Breast epithelium (tissue), 4 donors: ENCODE measurements around the gene ANKS3. TPM values are rescaled to one million over a fixed set of nuclear protein-coding genes. Genes with fewer than 3 reads are reported as not detected.

ENCODE experiments used
- DNase-seq, 2 donors: peaks; one replicate each; pipeline ENCODE4 v3.0.0-alpha.2; 2019; ENCODE audit warnings: low spot score in 2 of 2
- H3K27ac ChIP-seq, 2 donors: fragments of 200-600 bp; sonication (generic) in 1 of 2; one replicate each; pipeline ENCODE4 v1.5.1; 2016 to 2019; ENCODE audit warnings: mild to moderate bottlenecking in 1 of 2
- H3K27me3 ChIP-seq, 2 donors: fragments of 200-600 bp; sonication (generic) in 1 of 2; one replicate each; pipeline versions ENCODE4 v1.5.1 to v1.6.0; 2017 to 2019; ENCODE audit warnings: control low read depth in 1 of 2, mild to moderate bottlenecking in 1 of 2
- H3K36me3 ChIP-seq: fragments of 200-600 bp; one replicate; pipeline ENCODE4 v1.5.1; 2019
- H3K4me1 ChIP-seq, 2 donors: fragments of 200-600 bp; sonication (generic); one replicate each; pipeline ENCODE4 v1.5.1; 2016 to 2019; ENCODE audit warnings: control low read depth in 1 of 2
- H3K4me3 ChIP-seq, 3 donors: fragments of 200-600 bp; sonication (generic); 1 replicate in 2 of 3; 2 replicates in 1 of 3; pipeline ENCODE4 v1.5.1; 2016 to 2019; ENCODE audit warnings: mild to moderate bottlenecking in 3 of 3, moderate library complexity in 2 of 3
- H3K9me3 ChIP-seq, 2 donors: fragments of 200-600 bp; sonication (generic) in 1 of 2; one replicate each; pipeline ENCODE4 v1.5.1; 2016 to 2019; ENCODE audit warnings: control low read depth in 1 of 2
- POLR2A ChIP-seq: fragments of 450-650 bp; IDR thresholded peaks from one replicate; pipeline ENCODE4 v1.6.1; 2016; ENCODE audit warnings: antibody characterized with exemption, mild to moderate bottlenecking, moderate library complexity
- POLR2AphosphoS5 ChIP-seq, 3 donors: sonication (generic); formaldehyde crosslinking; IDR thresholded peaks; one replicate each; pipeline ENCODE4 v1.6.1; 2017; ENCODE audit warnings: antibody characterized with exemption in 3 of 3
- intact Hi-C: fragments of 100-400 bp; cut with DNase I; formaldehyde crosslinking; loops from one replicate; pipeline ENCODE4 v1.15.1; 2023; ENCODE audit warnings: low total_unique reads
- total RNA-seq, 3 donors: library from RNA; depleted of rRNA; stranded (reverse); fragments of >200 nt; gene quantifications; one replicate each; pipeline ENCODE4 v1.1.0, GENCODE V29; 2016
- TF ChIP-seq, protein P1 (sequence below), 3 donors: fragments of 450-650 bp; IDR thresholded peaks; one replicate each; pipeline ENCODE4 v1.5.1; 2016 to 2017; ENCODE audit warnings: antibody characterized with exemption in 3 of 3, mild to moderate bottlenecking in 3 of 3, moderate library complexity in 3 of 3

The ANKS3 gene
- total RNA-seq, 3 donors from 2014 or later, result 12.6 to 33.1 (median 23.6) TPM

DNA sequence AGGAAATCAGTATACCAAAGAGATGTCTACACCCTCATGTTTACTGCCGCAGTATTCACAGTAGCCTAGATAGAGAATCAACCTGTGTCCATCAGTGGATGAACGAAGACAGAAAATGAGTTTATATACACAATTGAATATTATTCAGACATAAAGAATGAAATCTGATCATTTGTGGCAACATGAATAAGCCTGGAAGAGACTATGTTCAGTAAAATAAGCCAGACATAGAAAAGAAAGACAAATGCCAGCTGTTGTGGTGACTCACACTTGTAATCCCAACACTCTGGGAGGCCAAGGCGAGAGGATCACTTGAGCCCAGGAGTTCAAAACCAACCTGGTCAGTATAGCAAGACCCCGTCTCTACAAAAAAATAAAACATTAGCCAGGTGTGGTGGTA is 24.6 kb downstream of the ANKS3 start:
- H3K9me3 ChIP-seq, result no peaks in the 10 kb centered on the region
- TF ChIP-seq POLR2AphosphoS5 (IDR thresholded peaks at IDR 0.05) (no peak), POLR2A (no peak)
- TF ChIP-seq, protein P1, sequence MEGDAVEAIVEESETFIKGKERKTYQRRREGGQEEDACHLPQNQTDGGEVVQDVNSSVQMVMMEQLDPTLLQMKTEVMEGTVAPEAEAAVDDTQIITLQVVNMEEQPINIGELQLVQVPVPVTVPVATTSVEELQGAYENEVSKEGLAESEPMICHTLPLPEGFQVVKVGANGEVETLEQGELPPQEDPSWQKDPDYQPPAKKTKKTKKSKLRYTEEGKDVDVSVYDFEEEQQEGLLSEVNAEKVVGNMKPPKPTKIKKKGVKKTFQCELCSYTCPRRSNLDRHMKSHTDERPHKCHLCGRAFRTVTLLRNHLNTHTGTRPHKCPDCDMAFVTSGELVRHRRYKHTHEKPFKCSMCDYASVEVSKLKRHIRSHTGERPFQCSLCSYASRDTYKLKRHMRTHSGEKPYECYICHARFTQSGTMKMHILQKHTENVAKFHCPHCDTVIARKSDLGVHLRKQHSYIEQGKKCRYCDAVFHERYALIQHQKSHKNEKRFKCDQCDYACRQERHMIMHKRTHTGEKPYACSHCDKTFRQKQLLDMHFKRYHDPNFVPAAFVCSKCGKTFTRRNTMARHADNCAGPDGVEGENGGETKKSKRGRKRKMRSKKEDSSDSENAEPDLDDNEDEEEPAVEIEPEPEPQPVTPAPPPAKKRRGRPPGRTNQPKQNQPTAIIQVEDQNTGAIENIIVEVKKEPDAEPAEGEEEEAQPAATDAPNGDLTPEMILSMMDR (IDR thresholded peaks at IDR 0.05), result no peak
- intact Hi-C loops, result no loop called here
- DNase-seq, result no peak
- H3K27me3 ChIP-seq, result no peaks in the 10 kb centered on the region
- no peaks in the 10 kb centered on the region for H3K4me1 ChIP-seq
- no peak overlapping the region for H3K27ac ChIP-seq
- H3K36me3 ChIP-seq, result peaks cover 5% of the 10 kb centered on the region
- H3K4me3 ChIP-seq, result no peak overlapping the region

DNA sequence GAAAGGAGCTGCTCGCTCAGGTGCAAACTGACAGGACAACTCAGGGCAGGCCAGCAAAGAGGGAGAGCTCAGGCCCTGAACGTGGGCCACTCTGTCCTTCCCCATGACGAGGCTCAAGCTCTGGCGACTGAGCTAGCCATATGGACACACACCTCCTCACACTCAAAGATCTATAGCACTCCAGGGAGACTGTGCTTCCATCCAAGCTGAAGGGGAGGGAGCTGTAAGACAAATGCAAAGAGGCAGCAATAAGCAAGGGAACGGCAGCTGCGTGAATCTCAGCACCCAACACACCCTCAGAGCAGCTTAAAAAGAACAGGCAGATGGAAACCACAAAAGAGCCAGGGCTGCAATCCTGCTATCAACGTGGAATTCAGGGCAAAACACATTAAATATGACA is 27.2 kb downstream of the ANKS3 start:
- H3K27me3 ChIP-seq, result no peaks in the 10 kb centered on the region

DNA sequence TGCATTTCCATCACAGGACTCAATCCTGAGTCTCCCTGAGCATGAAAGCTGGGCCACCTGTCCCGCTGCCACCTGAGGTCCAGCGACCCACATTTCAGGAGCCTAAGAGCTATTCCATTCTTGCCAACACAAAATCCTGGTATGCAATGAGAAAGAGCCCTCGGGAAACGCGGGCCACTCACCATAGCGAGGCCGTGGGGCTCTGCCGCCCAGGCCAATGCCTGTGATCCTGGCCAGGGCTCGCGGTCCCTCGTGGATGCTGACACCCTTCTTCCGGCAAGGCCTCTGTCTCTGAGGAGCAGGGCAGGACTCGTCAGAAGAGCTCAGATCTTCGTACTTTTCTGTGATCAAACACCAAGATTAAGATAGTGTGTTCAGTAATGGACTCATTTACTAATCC is 29.2 kb downstream of the ANKS3 start:
- no peak for DNase-seq
- no peak for TF ChIP-seq POLR2A
- no peak for TF ChIP-seq POLR2AphosphoS5 (IDR thresholded peaks at IDR 0.05)
- TF ChIP-seq, protein P1 (IDR thresholded peaks at IDR 0.05), result no peak
- H3K4me1 ChIP-seq, result no peaks in the 10 kb centered on the region
- no peaks in the 10 kb centered on the region for H3K36me3 ChIP-seq
- no peaks in the 10 kb centered on the region for H3K27me3 ChIP-seq
- no peak overlapping the region for H3K4me3 ChIP-seq
- H3K9me3 ChIP-seq, result no peaks in the 10 kb centered on the region
- intact Hi-C loops, result no loop called here
- no peak overlapping the region for H3K27ac ChIP-seq

More for the DNA sequence above, 27.2 kb downstream of the ANKS3 start:
- no peaks in the 10 kb centered on the region for H3K36me3 ChIP-seq
- no peaks in the 10 kb centered on the region for H3K4me1 ChIP-seq
- H3K4me3 ChIP-seq, result no peak overlapping the region
- H3K9me3 ChIP-seq, result no peaks in the 10 kb centered on the region
- H3K27ac ChIP-seq, result no peak overlapping the region
- DNase-seq, result no peak
- TF ChIP-seq, protein P1 (IDR thresholded peaks at IDR 0.05), result no peak
- TF ChIP-seq POLR2AphosphoS5 (IDR thresholded peaks at IDR 0.05) (no peak), POLR2A (no peak)
- intact Hi-C loops, result no loop called here

DNA sequence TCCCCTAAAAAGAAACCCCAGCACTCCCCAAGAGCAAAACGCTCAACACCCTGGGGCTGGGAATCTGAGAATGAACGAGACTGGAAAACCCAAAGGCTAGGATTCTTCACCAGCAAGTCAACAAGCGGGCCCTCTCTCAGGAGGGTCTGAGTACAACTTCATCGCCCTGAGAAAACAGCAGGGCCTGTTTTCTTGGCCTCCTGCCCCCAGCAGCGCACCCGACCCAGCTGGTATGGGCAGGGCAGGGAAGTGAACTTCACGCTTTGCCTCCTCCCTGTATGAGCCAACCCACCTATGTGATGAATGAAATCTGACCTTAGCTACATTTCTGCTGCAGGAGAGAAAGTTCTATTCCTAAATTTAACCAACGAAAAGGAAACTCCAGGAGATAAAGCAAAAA is 29.6 kb downstream of the ANKS3 start:
- DNase-seq, result no peak
- intact Hi-C loops, result no loop called here
- Histone ChIP-seq H3K4me3 (no peak overlapping the region), H3K36me3 (no peaks in the 10 kb centered on the region), H3K9me3 (no peaks in the 10 kb centered on the region), H3K4me1 (no peaks in the 10 kb centered on the region), H3K27ac (no peak overlapping the region), H3K27me3 (no peaks in the 10 kb centered on the region)
- TF ChIP-seq, protein P1 (IDR thresholded peaks at IDR 0.05), result no peak
- TF ChIP-seq POLR2AphosphoS5 (IDR thresholded peaks at IDR 0.05) (no peak), POLR2A (no peak)

DNA sequence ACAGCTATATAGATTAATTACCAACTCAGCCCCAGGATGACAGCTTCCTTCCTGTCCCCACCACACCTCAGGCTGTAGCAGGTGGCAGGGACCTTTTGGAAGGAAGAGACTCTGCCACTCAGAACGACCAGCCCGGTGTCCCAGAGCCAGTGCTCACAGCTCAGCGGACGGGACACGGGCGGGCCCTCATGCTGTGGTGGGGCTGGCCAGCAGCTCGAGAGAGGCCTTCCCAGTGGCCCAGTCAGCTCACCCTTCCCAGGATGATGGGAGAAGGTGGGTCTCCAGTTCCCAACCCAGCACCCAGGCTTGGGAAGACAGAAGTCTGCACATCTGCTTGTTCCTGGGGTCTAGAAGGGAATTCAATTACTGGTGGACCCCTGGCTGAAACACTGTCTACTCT is 30.2 kb downstream of the ANKS3 start:
- TF ChIP-seq, protein P1 (IDR thresholded peaks at IDR 0.05), result no peak
- TF ChIP-seq POLR2A (no peak), POLR2AphosphoS5 (IDR thresholded peaks at IDR 0.05) (no peak)
- Histone ChIP-seq H3K9me3 (no peaks in the 10 kb centered on the region), H3K27me3 (no peaks in the 10 kb centered on the region), H3K4me1 (no peaks in the 10 kb centered on the region), H3K4me3 (no peak overlapping the region), H3K27ac (no peak overlapping the region), H3K36me3 (no peaks in the 10 kb centered on the region)
- intact Hi-C loops, result no loop called here
- DNase-seq, result no peak
